OCI-LY3 (cell line): Measurements from ENCODE around the gene EBLN1.
"Not testable (repeated sequence)": the region's sequence is repeated elsewhere in the genome, so short reads cannot be mapped to it uniquely, and the experiment has no call there.

ENCODE experiments used
- H2AFZ ChIP-seq: fragments of 200-600, 300-600 bp; shearing (Covaris generic); 2 replicates; pipeline ENCODE4 v1.6.0; 2014; ENCODE audit warnings: antibody characterized with exemption, low read depth, low read length
- H3K27ac ChIP-seq: fragments of 200-600, 300-600 bp; sonication (generic); 2 replicates; pipeline ENCODE4 v1.5.1; 2014; ENCODE audit warnings: mild to moderate bottlenecking, low read length, moderate library complexity, mixed read lengths
- H3K27me3 ChIP-seq: fragments of 200-600, 300-600 bp; sonication (generic); 2 replicates; pipeline ENCODE4 v1.6.1; 2014; ENCODE audit warnings: low read depth, low read length, mixed read lengths
- H3K36me3 ChIP-seq: fragments of 200-600, 300-600 bp; sonication (generic); replicated peaks from 2 replicates; pipeline ENCODE3; 2014; ENCODE audit warnings: low read depth, low read length, mixed read lengths
- H3K4me1 ChIP-seq: fragments of 300-600, 200-600 bp; sonication (generic); 2 replicates; pipeline ENCODE4 v1.6.1; 2014; ENCODE audit warnings: low read length, mixed read lengths
- H3K4me2 ChIP-seq: fragments of 200-600, 300-600 bp; sonication (generic); 2 replicates; pipeline ENCODE4 v1.6.1; 2014; ENCODE audit warnings: low read length, mixed read lengths
- H3K4me3 ChIP-seq: fragments of 300-600, 200-600 bp; sonication (generic); 2 replicates; pipeline ENCODE4 v1.5.1; 2014; ENCODE audit warnings: antibody characterized with exemption, mild to moderate bottlenecking, low read length, moderate library complexity
- H3K79me2 ChIP-seq: fragments of 300-600, 200-600 bp; shearing (Covaris generic); 2 replicates; pipeline ENCODE4 v1.6.1; 2014; ENCODE audit warnings: mild to moderate bottlenecking, low read length, mixed read lengths
- H3K9ac ChIP-seq: fragments of 300-600, 200-600 bp; shearing (Covaris generic); 2 replicates; pipeline ENCODE4 v1.6.0; 2014; ENCODE audit warnings: mild to moderate bottlenecking, low read length, moderate library complexity
- H3K9me3 ChIP-seq: fragments of 200-600, 300-600 bp; shearing (Covaris generic); 2 replicates; pipeline ENCODE4 v1.6.1; 2014; ENCODE audit warnings: low read length, mixed read lengths; ENCODE audit not compliant: insufficient read depth
- H4K20me1 ChIP-seq: fragments of 200-600, 300-600 bp; sonication (generic); 2 replicates; pipeline ENCODE4 v1.6.1; 2016; ENCODE audit warnings: low read length, mixed read lengths; ENCODE audit not compliant: insufficient read depth
- CTCF ChIP-seq: fragments of 200-600, 300-600 bp; sonication (generic); IDR thresholded peaks from 2 replicates; pipeline ENCODE4 v1.5.1; 2014; ENCODE audit warnings: antibody characterized with exemption, low read length, low read depth
- EZH2phosphoT487 ChIP-seq: fragments of 200-600 bp; shearing (Covaris generic); IDR thresholded peaks from 2 replicates; pipeline ENCODE4 v1.6.1; 2018; ENCODE audit warnings: antibody characterized with exemption, mixed run types, low read depth

Gene EBLN1

DNA sequence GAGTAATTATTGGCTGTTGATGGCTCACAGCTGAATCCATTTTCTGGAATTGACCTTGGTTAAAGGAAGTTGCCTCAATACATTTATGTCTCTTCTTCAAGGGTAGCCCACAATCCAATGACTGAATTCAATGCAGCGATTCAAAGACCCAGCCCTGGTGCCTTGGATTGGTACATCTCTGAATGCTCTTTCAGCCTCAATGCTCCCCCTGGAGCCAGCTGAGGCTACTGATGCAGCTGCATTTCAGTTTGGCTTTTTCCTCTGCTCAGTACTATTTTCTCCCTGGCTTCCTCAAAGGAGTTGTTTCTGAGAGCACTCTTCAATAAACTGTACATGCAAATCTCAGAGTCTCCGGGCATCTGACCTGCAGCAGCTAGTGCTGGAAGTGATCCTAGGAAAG is 633 bp upstream of the EBLN1 start:
- no peak overlapping the region for H3K27ac ChIP-seq
- H3K36me3 ChIP-seq: no peaks in the 10 kb centered on the region
- no peaks in the 10 kb centered on the region for H3K27me3 ChIP-seq
- TF ChIP-seq CTCF (no peak), EZH2phosphoT487 (no peak)
- no peaks in the 10 kb centered on the region for H3K9me3 ChIP-seq
- no peak overlapping the region for H2AFZ ChIP-seq
- H3K4me3 ChIP-seq: no peak overlapping the region
- H4K20me1 ChIP-seq: no peaks in the 10 kb centered on the region
- H3K4me2 ChIP-seq: no peak overlapping the region
- no peaks in the 10 kb centered on the region for H3K79me2 ChIP-seq
- H3K4me1 ChIP-seq: peaks cover 31% of the 10 kb centered on the region
- H3K9ac ChIP-seq: no peak overlapping the region

- not testable (repeated sequence) for H3K9ac ChIP-seq, H3K79me2 ChIP-seq, H3K27me3 ChIP-seq, H2AFZ ChIP-seq, H4K20me1 ChIP-seq, H3K4me2 ChIP-seq, H3K9me3 ChIP-seq, H3K36me3 ChIP-seq, H3K27ac ChIP-seq, H3K4me3 ChIP-seq
- H3K4me1 ChIP-seq: peaks cover 25% of the 10 kb centered on the region
Measured at GRCh38 chr10:22217084-22217483, 731 bp downstream of the EBLN1 start.

DNA sequence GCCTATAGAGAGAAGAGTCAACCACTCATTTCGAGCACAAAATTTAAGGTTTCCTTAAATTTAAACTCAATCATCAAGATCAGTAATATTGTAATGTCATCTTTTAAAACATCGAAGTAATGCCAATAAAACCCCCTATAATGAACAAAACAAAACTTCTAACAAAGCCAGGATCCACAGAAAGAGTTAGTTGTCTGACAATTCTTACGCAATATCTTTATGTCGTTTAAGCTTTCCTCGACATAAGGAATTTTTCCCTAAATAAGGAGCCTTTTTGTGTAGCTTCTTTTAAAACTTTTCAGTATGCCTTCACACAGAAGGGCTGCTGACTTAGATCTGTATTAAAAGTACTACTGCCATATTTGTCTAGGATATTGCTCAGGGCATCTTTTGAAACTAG is 7.5 kb downstream of the EBLN1 start:
- Histone ChIP-seq H3K9ac (no peak overlapping the region), H3K27me3 (peaks cover 6% of the 10 kb centered on the region; the same call in 1 of the 2 replicates), H3K36me3 (no peaks in the 10 kb centered on the region), H3K9me3 (no peaks in the 10 kb centered on the region), H3K4me1 (no peaks in the 10 kb centered on the region), H3K4me2 (no peak overlapping the region), H2AFZ (no peak overlapping the region), H3K27ac (no peak overlapping the region), H3K79me2 (no peaks in the 10 kb centered on the region), H4K20me1 (no peaks in the 10 kb centered on the region), H3K4me3 (no peak overlapping the region)
- TF ChIP-seq CTCF: no peak
- no peak for TF ChIP-seq EZH2phosphoT487

GRCh38 chr10:22193945-22194344 is 23.9 kb downstream of the EBLN1 start:
- Histone ChIP-seq H3K9ac (no peak overlapping the region), H3K9me3 (no peaks in the 10 kb centered on the region), H3K36me3 (no peaks in the 10 kb centered on the region), H3K27ac (no peak overlapping the region), H3K4me1 (no peaks in the 10 kb centered on the region), H3K79me2 (no peaks in the 10 kb centered on the region), H2AFZ (no peak overlapping the region), H4K20me1 (no peaks in the 10 kb centered on the region), H3K27me3 (no peaks in the 10 kb centered on the region), H3K4me2 (no peak overlapping the region), H3K4me3 (no peak overlapping the region)
- TF ChIP-seq EZH2phosphoT487 (no peak), CTCF (no peak)

- H3K27ac ChIP-seq: no peak overlapping the region
- no peak overlapping the region for H3K9ac ChIP-seq
- H3K27me3 ChIP-seq: peaks cover 13% of the 10 kb centered on the region; the same call in 1 of the 2 replicates
- TF ChIP-seq CTCF (no peak), EZH2phosphoT487 (no peak)
- no peaks in the 10 kb centered on the region for H3K79me2 ChIP-seq
- no peak overlapping the region for H3K4me2 ChIP-seq
- H3K4me1 ChIP-seq: no peaks in the 10 kb centered on the region
- no peak overlapping the region for H2AFZ ChIP-seq
- 0 out of 2 replicates have a peak, but pooled peaks cover 3% of the 10 kb centered on the region for H3K9me3 ChIP-seq
- H3K36me3 ChIP-seq: no peaks in the 10 kb centered on the region
- H3K4me3 ChIP-seq: no peak overlapping the region
- no peaks in the 10 kb centered on the region for H4K20me1 ChIP-seq
Measured at GRCh38 chr10:22185586-22185985, 32.2 kb downstream of the EBLN1 start.
